Measurements from ENCODE around the gene IL37.

GRCh38 chr2:112949456-112949855, 38.5 kb downstream of the IL37 start:
- no peak for TF ChIP-seq POLR2A (IDR thresholded peaks at IDR 0.05; ENCODE audit: extremely low read depth, insufficient read length)
- TF ChIP-seq CTCF (IDR thresholded peaks at IDR 0.05; ENCODE audit: low read depth, low read length) = no peak
- no peak for TF ChIP-seq MYC (IDR thresholded peaks at IDR 0.05; ENCODE audit: low read depth, low read length)
